ENCODE results near the gene ADAMTS2. TPM values are rescaled to one million over a fixed set of nuclear protein-coding genes. Genes with fewer than 3 reads are reported as not detected.
A peak's percentile ranks its signal among the peaks of the same experiment; 100 is the strongest.

ADAMTS2 gene
- total RNA-seq, 5 donors from 2014 or later (not counting 1 experiment from before 2014, with no cell fraction given) = 0.09 to 0.23 TPM; not detected in 3

- Mint-ChIP-seq H3K9me3 (peaks cover 4 to 16% (median 9%) of the 10 kb centered on the region in 3 donors), H3K27me3 (peaks cover 0 to 3% of the 10 kb centered on the region in 2 donors), H3K36me3 (no peaks in the 10 kb centered on the region), H3K4me3 (no peak overlapping the region), H3K27ac (no peak overlapping the region), H3K4me1 (no peaks in the 10 kb centered on the region)
- H3K9me3 ChIP-seq = no peaks in the 10 kb centered on the region
- H3K36me3 ChIP-seq (ENCODE audit: control insufficient read depth in 2 of 2, extremely low read depth in 1 of 2, insufficient read depth in 1 of 2, low read length in 1 of 2) = no peaks in the 10 kb centered on the region
- ATAC-seq (replicated peaks in 1 of 4) (peak in 1 of 4 experiments; percentile 25), DNase-seq (peak in 1 of 35 experiments; percentile 19)
- no peaks in the 10 kb centered on the region for H3K4me1 ChIP-seq (ENCODE audit: control insufficient read depth in 1 of 2, extremely low read depth in 1 of 2, insufficient read depth in 2 of 2, low read length in 2 of 2)
- ChIA-PET CTCF (no interaction called here), POLR2A (no interaction called here)
- peaks cover 0 to 8% of the 10 kb centered on the region in 2 experiments for H3K27me3 ChIP-seq (replicated peaks in 1 of 2; ENCODE audit: control insufficient read depth in 2 of 2, extremely low read depth in 1 of 2, insufficient read depth in 2 of 2, low read length in 1 of 2)
- H3K27ac ChIP-seq (ENCODE audit: low read length) = no peak overlapping the region
- 74% methylated on average over 16 of the region's 17 CpGs for WGBS (ENCODE audit: insufficient coverage)
- no peak overlapping the region for H3K4me3 ChIP-seq (ENCODE audit: control insufficient read depth in 1 of 2, extremely low read depth in 1 of 2, low read length in 1 of 2)
Observed at GRCh38 chr5:179227580-179228311, 117.5 kb downstream of the ADAMTS2 start.

DNA sequence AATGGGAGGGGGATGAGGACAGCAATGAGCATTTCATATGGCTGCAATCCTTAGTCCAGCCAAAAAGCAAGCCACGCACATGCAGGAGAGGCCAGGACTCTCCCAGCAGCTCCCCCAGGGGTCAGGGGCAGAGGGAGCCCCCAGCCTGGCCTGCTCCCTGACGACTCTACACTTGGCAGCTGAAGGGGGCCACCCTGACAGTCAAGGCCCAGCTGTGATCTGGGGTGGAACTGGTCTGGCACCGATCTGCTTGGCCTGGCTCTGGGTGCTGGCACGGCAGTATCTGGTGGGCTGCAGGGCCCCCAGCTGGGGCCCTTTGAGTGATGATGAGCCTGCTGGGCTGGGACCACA is 118.1 kb downstream of the ADAMTS2 start:
- ATAC-seq (replicated peaks in 1 of 4) = no peak
- Histone ChIP-seq H3K27me3 (replicated peaks in 1 of 2; ENCODE audit: control insufficient read depth in 2 of 2, extremely low read depth in 1 of 2, insufficient read depth in 2 of 2, low read length in 1 of 2) (peaks cover 0 to 10% of the 10 kb centered on the region in 2 experiments), H3K4me1 (ENCODE audit: control insufficient read depth in 1 of 2, extremely low read depth in 1 of 2, insufficient read depth in 2 of 2, low read length in 2 of 2) (no peaks in the 10 kb centered on the region), H3K4me3 (ENCODE audit: control insufficient read depth in 1 of 2, extremely low read depth in 1 of 2, low read length in 1 of 2) (no peak overlapping the region), H3K9me3 (no peaks in the 10 kb centered on the region), H3K27ac (ENCODE audit: low read length) (no peak overlapping the region), H3K36me3 (ENCODE audit: control insufficient read depth in 2 of 2, extremely low read depth in 1 of 2, insufficient read depth in 1 of 2, low read length in 1 of 2) (no peaks in the 10 kb centered on the region)
- CTCF ChIA-PET = no interaction called here
- 44% methylated on average over 2 of the region's 4 CpGs for WGBS (ENCODE audit: insufficient coverage)
- Mint-ChIP-seq H3K9me3 (peaks cover 4 to 16% (median 9%) of the 10 kb centered on the region in 3 donors), H3K4me3 (no peak overlapping the region), H3K4me1 (no peaks in the 10 kb centered on the region), H3K36me3 (no peaks in the 10 kb centered on the region), H3K27me3 (peaks cover 0 to 3% of the 10 kb centered on the region in 2 donors), H3K27ac (no peak overlapping the region)
- DNase-seq = peak in 1 of 35 experiments; percentile 21
- POLR2A ChIA-PET = no interaction called here

DNA sequence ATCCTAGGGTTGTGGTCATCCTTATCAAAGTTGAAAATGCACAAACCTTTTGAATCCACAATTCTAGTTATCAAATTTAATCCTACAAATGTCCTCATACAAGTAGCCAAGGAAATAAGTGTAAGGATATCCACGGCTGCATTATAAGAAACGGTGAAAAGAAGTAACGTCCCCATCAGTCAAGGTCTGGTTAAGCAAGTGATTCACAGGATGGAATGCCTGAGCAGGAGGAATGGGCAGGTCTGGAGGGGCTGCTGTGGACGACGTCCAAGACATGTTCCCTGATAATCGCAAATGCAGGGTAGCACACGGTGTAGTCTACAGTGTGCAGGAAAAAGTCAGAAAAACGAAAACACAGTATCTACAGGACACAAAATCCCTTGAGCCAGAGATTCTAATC is 118.6 kb downstream of the ADAMTS2 start:
- peaks cover 0 to 8% of the 10 kb centered on the region in 2 experiments for H3K27me3 ChIP-seq (replicated peaks in 1 of 2; ENCODE audit: control insufficient read depth in 2 of 2, extremely low read depth in 1 of 2, insufficient read depth in 2 of 2, low read length in 1 of 2)

DNA sequence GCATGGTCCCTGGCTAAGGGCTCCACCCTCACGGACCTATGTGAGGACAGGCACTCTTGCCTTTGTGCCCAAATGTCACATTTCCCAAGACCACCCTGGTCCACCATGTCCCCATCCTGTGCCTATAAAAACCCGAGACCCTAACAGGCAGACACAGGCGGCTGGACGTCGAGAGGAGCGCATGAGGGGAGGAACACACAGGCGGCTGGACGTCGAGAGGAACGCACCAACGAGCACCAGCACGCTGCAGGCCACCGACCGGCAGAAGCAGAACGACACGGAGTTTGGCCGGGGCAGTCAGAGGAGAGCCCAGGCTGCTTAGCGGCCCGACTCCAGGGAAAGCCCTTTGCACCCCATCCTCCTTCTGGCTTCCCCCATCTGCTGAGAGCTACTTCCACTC is 119.9 kb downstream of the ADAMTS2 start:
- Mint-ChIP-seq H3K9me3 (peaks cover 4 to 16% (median 9%) of the 10 kb centered on the region in 3 donors), H3K27ac (no peak overlapping the region), H3K36me3 (no peaks in the 10 kb centered on the region), H3K4me3 (no peak overlapping the region), H3K27me3 (peaks cover 3 to 4% of the 10 kb centered on the region in 2 donors), H3K4me1 (no peaks in the 10 kb centered on the region)
- H3K4me1 ChIP-seq (ENCODE audit: control insufficient read depth in 1 of 2, extremely low read depth in 1 of 2, insufficient read depth in 2 of 2, low read length in 2 of 2) = no peaks in the 10 kb centered on the region
- H3K9me3 ChIP-seq = no peaks in the 10 kb centered on the region
- H3K36me3 ChIP-seq (ENCODE audit: control insufficient read depth in 2 of 2, extremely low read depth in 1 of 2, insufficient read depth in 1 of 2, low read length in 1 of 2) = no peaks in the 10 kb centered on the region
- CTCF ChIA-PET = no interaction called here
- ATAC-seq (replicated peaks in 1 of 4) = no peak
- peaks cover 0 to 18% of the 10 kb centered on the region in 2 experiments for H3K27me3 ChIP-seq (replicated peaks in 1 of 2; ENCODE audit: control insufficient read depth in 2 of 2, extremely low read depth in 1 of 2, insufficient read depth in 2 of 2, low read length in 1 of 2)
- H3K4me3 ChIP-seq (ENCODE audit: control insufficient read depth in 1 of 2, extremely low read depth in 1 of 2, low read length in 1 of 2) = no peak overlapping the region
- H3K27ac ChIP-seq (ENCODE audit: low read length) = no peak overlapping the region
- POLR2A ChIA-PET = no interaction called here
- peak in 1 of 35 experiments; percentile 3 for DNase-seq
- 90% methylated on average over 13 of the region's 19 CpGs for WGBS (ENCODE audit: insufficient coverage)

More for the DNA sequence above, 118.6 kb downstream of the ADAMTS2 start:
- H3K9me3 ChIP-seq = no peaks in the 10 kb centered on the region
- H3K4me3 Mint-ChIP-seq = no peak overlapping the region
- H3K36me3 Mint-ChIP-seq = no peaks in the 10 kb centered on the region
- no peak overlapping the region for H3K27ac Mint-ChIP-seq
- no peak overlapping the region for H3K27ac ChIP-seq (ENCODE audit: low read length)
- no peaks in the 10 kb centered on the region for H3K36me3 ChIP-seq (ENCODE audit: control insufficient read depth in 2 of 2, extremely low read depth in 1 of 2, insufficient read depth in 1 of 2, low read length in 1 of 2)
- H3K4me1 Mint-ChIP-seq = no peaks in the 10 kb centered on the region
- CTCF ChIA-PET = no interaction called here
- ATAC-seq (replicated peaks in 1 of 4) (no peak), DNase-seq (no peak)
- no peak overlapping the region for H3K4me3 ChIP-seq (ENCODE audit: control insufficient read depth in 1 of 2, extremely low read depth in 1 of 2, low read length in 1 of 2)
- H3K9me3 Mint-ChIP-seq = peaks cover 4 to 16% (median 9%) of the 10 kb centered on the region in 3 donors
- no peaks in the 10 kb centered on the region for H3K4me1 ChIP-seq (ENCODE audit: control insufficient read depth in 1 of 2, extremely low read depth in 1 of 2, insufficient read depth in 2 of 2, low read length in 2 of 2)
- WGBS (ENCODE audit: insufficient coverage) = 73% methylated on average over 2 of the region's 8 CpGs
- peaks cover 0 to 3% of the 10 kb centered on the region in 2 donors for H3K27me3 Mint-ChIP-seq
- POLR2A ChIA-PET = no interaction called here

DNA sequence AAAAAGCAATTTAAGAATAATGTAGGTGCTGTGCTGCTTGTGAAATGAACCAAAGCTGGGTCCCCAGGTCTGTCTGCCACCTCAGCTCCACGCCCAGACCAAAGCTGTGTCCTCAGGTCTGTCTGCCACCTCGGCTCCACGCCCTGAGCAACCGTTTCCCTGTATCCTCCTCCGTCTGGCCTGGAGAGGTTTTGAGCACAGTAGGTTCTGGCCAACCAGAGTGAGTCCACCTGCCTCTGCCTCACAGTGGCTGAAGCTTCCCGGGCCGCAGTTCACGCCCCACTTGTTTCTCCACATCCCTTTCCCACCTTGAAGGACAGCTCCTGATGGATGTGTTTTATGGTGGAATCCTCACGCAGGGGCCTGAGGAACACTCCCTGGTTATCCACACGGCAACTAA is 120.5 kb downstream of the ADAMTS2 start:
- Histone ChIP-seq H3K36me3 (ENCODE audit: control insufficient read depth in 2 of 2, extremely low read depth in 1 of 2, insufficient read depth in 1 of 2, low read length in 1 of 2) (no peaks in the 10 kb centered on the region), H3K27ac (ENCODE audit: low read length) (no peak overlapping the region), H3K27me3 (replicated peaks in 1 of 2; ENCODE audit: control insufficient read depth in 2 of 2, extremely low read depth in 1 of 2, insufficient read depth in 2 of 2, low read length in 1 of 2) (peaks cover 0 to 23% of the 10 kb centered on the region in 2 experiments), H3K4me3 (ENCODE audit: control insufficient read depth in 1 of 2, extremely low read depth in 1 of 2, low read length in 1 of 2) (no peak overlapping the region), H3K9me3 (no peaks in the 10 kb centered on the region), H3K4me1 (ENCODE audit: control insufficient read depth in 1 of 2, extremely low read depth in 1 of 2, insufficient read depth in 2 of 2, low read length in 2 of 2) (no peaks in the 10 kb centered on the region)
- Mint-ChIP-seq H3K27me3 (peaks cover 3 to 4% of the 10 kb centered on the region in 2 donors), H3K36me3 (no peaks in the 10 kb centered on the region), H3K9me3 (peaks cover 4 to 16% (median 9%) of the 10 kb centered on the region in 3 donors), H3K4me3 (no peak overlapping the region), H3K27ac (no peak overlapping the region), H3K4me1 (no peaks in the 10 kb centered on the region)
- WGBS (ENCODE audit: insufficient coverage) = 90% methylated on average over 6 of the region's 10 CpGs
- ChIA-PET POLR2A (no interaction called here), CTCF (no interaction called here)
- DNase-seq (no peak), ATAC-seq (replicated peaks in 1 of 4) (no peak)

GRCh38 chr5:179223961-179224360 is 121.3 kb downstream of the ADAMTS2 start:
- POLR2A ChIA-PET = no interaction called here
- no peak overlapping the region for H3K27ac Mint-ChIP-seq

More at GRCh38 chr5:179223961-179224360, 121.3 kb downstream of the ADAMTS2 start:
- Mint-ChIP-seq H3K36me3 (no peaks in the 10 kb centered on the region), H3K4me3 (no peak overlapping the region), H3K9me3 (peaks cover 4 to 16% (median 9%) of the 10 kb centered on the region in 3 donors), H3K4me1 (no peaks in the 10 kb centered on the region), H3K27me3 (peaks cover 3 to 4% of the 10 kb centered on the region in 2 donors)
- ATAC-seq (replicated peaks in 1 of 4) (no peak), DNase-seq (peak in 1 of 35 experiments; percentile 16)
- Histone ChIP-seq H3K27ac (ENCODE audit: low read length) (no peak overlapping the region), H3K4me3 (ENCODE audit: control insufficient read depth in 1 of 2, extremely low read depth in 1 of 2, low read length in 1 of 2) (no peak overlapping the region), H3K9me3 (no peaks in the 10 kb centered on the region), H3K27me3 (replicated peaks in 1 of 2; ENCODE audit: control insufficient read depth in 2 of 2, extremely low read depth in 1 of 2, insufficient read depth in 2 of 2, low read length in 1 of 2) (peaks cover 0 to 25% of the 10 kb centered on the region in 2 experiments), H3K4me1 (ENCODE audit: control insufficient read depth in 1 of 2, extremely low read depth in 1 of 2, insufficient read depth in 2 of 2, low read length in 2 of 2) (no peaks in the 10 kb centered on the region), H3K36me3 (ENCODE audit: control insufficient read depth in 2 of 2, extremely low read depth in 1 of 2, insufficient read depth in 1 of 2, low read length in 1 of 2) (no peaks in the 10 kb centered on the region)
- CTCF ChIA-PET = no interaction called here
- 95% methylated on average over 23 of the region's 25 CpGs for WGBS (ENCODE audit: insufficient coverage)

Measured in T-cell (primary cell).